Stimulated activated CD8-positive, alpha-beta memory T cell treated with anti-CD3 and anti-CD28 coated beads, Interleukin-4, amount 100 ng/mL, for 4 hours (primary cell): ENCODE results near the gene SAP30BP.
A peak's percentile ranks its signal among the peaks of the same experiment; 100 is the strongest.
"Not testable (repeated sequence)": the region's sequence is repeated elsewhere in the genome, so short reads cannot be mapped to it uniquely, and the experiment has no call there.

Experiments used
- DNase-seq, 2 donors: peaks; one replicate each; pipeline ENCODE4 v3.0.0-alpha.2; 2020; ENCODE audit warnings: low read depth in 2 of 2, low spot score in 1 of 2

Gene SAP30BP

GRCh38 chr17:75633486-75634375 is 33.4 kb upstream of the SAP30BP start:
- peak in 1 of 2 donors; percentile 15 for DNase-seq

GRCh38 chr17:75634376-75634740 is 32.8 kb upstream of the SAP30BP start:
- no peak for DNase-seq

DNA sequence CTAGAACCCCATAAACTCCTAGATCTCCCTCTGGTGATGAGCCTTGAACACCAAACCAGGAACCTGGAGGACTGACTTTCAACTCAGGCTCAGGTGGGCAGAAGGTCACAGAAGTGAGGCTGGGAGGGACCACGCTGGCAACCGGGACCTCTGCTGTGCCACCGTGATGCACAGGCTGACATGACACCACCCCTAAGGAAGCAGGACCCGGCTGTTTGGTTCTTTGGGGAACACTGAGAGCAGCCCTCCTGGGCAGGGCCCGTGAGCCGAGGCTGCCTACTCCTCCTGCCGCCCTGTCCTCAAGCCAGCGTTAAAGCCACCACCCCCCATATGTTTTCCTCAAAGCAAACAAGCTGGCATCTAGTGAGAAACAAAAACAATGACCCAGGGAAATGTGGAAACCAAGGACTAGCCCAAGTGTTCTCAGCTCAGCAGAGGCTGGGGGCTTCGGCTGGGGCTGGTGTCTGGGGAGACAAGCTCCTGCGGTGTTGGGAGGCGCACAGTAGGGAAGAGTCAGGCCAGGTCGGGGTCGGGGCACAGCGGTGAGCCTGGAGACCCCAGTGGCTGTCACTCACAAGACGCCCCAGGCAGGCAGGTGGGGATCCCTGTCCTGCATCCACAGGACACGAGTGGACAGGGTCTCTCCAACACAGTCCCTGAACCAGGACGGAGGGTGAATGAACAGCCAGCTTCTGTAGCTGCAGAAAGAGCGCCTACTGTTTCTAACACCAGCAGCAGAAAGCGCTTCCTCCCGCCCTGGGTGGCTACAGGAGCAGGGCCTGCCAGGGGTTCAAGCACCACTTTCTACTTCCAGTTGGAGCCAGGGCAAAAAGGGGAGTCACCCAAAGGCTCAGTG is 32.2 kb upstream of the SAP30BP start:
- DNase-seq, result no peak

DNA sequence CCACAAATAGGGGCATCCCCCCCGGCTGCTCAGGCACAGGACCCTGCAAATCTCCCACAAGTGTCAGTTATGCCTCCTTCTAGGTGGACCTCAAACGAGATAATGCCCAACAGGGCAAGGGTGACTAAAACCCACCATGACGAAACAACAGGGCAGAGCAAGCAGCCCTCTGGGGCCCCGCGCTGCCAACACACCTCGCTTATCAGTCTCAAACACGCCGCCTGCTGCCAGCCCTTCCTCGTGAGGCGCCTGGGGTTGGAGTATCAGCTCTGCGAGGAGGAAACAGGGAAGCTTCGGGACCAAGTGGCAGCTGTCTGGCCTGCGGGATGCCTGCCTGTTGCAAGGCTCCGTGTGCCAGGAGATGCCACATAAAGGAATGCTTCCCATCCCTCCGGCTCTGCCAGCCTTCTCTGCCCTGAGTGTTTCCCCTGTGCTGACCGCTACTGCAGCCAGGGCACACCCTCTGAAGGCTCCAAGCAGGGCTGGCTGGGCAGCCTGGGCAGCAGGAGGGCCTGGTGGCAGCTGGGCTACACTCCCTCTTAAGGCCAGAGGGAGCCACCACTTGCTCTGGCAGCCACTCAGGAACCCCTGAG is 31.4 kb upstream of the SAP30BP start:
- DNase-seq, result no peak

- DNase-seq, result no peak
Observed at GRCh38 chr17:75636381-75637142, 30.6 kb upstream of the SAP30BP start.

GRCh38 chr17:75637143-75637538 is 30.0 kb upstream of the SAP30BP start:
- DNase-seq, result no peak

- DNase-seq, result no peak
Observed at GRCh38 chr17:75637551-75637950, 29.6 kb upstream of the SAP30BP start.

DNA sequence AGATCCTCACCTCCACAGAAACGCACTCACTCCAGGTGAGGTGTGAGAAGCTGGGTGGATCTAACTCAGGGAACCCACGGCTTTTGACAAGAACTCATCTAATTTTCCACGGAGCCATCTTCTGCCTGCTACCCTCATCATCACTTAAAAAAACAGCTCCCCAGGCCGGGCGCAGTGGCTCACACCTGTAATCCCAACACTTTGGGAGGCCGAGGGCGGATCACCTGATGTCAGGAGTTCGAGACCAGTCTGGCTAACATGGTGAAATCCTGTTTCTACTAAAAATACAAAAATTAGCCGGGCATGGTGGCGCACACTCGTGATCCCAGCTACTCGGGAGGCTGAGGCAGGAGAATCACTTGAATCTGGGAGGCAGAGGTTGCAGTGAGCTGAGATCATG is 29.1 kb upstream of the SAP30BP start:
- DNase-seq, result not testable (repeated sequence)

DNA sequence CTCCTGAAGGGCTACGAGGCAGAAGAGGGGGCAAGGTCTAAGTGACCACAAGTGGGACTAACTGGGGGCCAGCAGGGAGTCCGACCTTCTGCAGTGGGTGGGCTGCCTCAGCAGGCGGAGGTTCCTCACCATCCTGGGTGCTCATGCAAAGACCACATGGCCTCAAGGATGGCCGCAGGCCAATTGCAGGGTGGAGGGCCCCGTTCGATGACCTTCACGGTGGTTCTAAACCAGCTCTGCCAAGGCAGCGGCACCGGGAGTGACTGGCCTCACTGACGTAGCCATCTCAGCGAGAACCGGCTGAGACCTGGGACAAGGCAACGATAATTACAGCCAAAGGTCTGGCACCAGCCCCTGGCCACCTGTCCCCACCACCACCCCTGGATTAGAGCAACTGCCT is 28.2 kb upstream of the SAP30BP start:
- DNase-seq, result no peak

DNA sequence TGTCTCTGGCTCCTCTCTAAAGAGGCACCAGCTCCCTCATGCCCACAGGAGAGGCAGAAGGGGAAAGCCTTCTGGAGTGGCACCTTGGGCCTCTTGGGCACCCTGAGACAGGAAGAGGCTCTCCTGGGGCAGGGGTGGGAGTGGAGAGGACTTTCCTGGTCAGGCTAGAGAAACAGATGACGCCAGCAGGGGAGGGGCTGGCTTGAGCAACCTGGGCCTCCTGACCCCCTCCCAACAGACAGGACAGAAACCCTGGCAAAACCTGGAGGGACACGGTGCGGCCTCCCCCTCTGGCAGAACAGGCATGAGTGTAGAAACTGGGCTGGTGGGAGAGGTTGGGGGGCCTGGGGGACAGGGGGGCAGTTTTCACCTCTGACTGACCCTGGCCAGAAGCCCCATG is 27.8 kb upstream of the SAP30BP start:
- DNase-seq, result no peak

DNA sequence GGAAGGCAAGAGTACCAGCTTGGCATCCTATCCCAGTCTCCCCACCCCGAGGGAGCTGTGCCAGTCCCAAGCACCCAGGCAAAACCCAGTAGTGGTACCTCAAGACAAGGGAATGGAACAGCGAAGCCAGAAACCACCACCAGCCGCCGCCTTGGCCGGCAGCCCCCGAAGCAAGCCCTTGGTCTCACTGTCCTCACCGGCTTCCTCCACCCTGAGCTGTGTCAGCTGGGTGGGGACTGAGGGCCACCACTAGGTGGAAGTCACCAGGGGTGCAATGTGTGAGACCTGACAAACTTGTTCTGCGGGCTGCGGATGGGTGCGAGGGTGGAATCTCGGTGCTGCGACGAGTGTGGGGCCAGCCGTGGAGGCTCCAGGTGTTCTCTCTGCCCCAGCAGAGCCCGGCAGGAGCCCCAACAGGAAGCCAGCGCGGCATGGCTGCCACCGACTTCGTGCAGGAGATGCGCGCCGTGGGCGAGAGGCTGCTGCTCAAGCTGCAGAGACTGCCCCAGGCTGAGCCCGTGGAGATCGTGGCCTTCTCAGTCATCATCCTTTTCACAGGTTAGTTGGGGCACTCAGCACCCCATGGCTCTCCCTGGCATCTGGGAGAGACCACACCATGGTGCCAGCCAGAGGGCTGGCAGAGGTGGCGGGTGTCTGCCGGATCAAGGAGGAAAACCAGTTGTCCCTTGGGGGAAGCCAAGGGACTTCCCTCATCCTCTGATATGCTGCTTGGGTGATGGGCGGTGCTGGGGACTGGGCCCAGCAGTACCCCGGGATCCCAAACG is 27.2 kb upstream of the SAP30BP start:
- no peak for DNase-seq

- no peak for DNase-seq
Observed at GRCh38 chr17:75640556-75641119, 26.5 kb upstream of the SAP30BP start.

GRCh38 chr17:75641343-75641742 is 25.8 kb upstream of the SAP30BP start:
- DNase-seq, result no peak

- no peak for DNase-seq
Observed at GRCh38 chr17:75642182-75642783, 24.9 kb upstream of the SAP30BP start.

DNA sequence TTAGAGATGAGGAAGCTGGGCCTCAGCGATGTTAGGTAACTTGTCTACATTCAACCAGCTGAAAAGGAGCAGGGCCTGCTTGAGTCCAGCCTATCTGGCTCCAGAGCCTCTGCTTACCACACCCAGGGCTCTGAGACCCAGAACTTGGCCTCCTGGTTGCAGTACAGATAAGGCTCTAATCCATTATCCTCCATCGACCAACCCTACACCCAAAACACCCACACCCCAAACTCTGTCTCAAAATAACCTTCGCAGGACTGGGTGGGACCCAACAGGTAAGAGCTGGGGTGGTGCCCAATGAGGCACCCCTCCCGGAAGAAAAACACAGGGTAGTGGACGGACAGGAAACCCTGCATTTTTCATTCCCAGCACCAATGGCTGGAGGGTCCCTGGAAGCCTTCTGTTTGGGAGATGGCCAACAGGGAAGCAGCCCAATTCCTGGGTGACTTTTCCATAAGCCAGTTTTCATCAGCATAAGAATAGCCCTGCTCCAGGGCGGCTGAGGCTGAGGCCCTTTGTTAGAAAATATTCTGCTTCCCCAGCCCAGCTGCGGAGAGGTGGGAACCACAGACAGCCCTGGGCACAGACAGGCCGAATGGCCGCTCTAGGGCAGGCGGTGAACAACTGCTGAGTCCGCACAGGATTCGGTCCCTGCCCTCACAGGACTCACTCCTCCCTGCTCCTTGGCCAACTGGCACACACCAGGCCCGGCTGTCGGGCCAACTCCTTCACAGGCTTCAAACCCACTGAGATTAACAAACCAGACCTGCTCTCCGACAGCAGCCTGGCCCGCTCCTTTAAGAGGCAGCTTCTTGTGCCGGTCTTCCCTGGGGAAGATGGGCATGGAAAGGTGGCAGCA is 24.1 kb upstream of the SAP30BP start:
- no peak for DNase-seq

DNA sequence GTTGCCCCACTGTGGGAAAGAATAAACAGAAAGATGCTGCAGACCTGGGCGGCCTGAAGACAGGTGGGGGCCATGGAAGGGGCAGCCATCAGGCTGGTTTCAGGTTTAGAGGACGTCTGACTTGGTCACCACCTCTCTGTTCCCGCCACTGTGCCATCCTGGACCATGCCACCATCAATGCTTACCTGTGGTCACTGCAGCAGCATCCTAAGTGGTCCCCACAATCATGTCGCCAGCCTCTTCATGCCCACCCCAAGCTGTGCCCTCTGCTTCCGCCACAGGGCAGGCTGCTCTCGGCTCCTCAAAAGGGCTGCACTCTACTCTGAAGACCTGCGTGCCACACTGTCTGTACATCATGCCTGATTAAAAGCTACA is 23.5 kb upstream of the SAP30BP start:
- DNase-seq, result no peak

GRCh38 chr17:75645501-75645888 is 21.6 kb upstream of the SAP30BP start:
- no peak for DNase-seq

DNA sequence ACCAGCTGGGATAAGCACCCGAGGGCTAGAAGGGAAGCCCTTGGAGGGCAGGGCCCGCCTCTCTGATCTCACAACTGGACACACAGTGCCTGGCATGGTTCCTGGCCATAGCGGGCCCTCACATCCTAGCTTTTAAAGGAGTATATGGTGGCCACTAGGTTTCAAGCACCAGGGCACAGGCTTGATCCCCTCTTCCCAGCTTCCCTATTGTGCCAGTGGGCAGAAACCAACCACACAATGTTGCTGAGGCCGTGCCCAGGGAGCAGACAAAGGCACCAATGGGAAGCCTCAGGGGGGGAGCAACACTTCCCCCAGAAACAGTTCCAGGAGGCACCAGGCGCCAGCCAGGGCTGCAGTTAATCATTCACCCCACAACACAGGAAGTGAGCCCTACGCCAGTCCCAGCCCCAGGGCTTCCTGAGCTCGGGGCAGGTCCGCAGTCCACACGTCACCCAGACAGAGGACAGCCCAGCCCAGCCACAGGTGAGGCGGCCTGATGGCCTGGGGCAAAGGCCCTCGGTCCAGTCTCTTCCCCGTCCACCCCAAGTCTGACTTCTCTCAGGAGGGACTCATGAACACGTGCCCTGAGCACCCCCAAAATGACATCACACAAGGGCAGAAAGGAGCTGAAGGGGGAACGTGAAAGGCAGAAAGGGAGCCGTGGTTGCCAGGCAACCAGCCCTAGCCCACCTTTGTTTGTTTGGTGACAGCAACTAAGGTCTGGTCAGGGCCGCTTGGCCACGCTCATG is 21.1 kb upstream of the SAP30BP start:
- no peak for DNase-seq
